DND-41 (cell line): ENCODE results near the gene PCNT.

Experiments
- ATAC-seq: fragments of 200-7000 bp; cut with Tn5 transposase; 3 replicates; pipeline ENCODE4 v1.9.1; 2021; ENCODE audit warnings: low read depth; ENCODE audit not compliant: insufficient read depth
- DNase-seq: peaks from one replicate; pipeline ENCODE4 v3.0.0-alpha.2; 2020
- H2AFZ ChIP-seq: 2 replicates; pipeline ENCODE4 v1.6.0; 2012; ENCODE audit warnings: low read depth, low read length
- H3K27ac ChIP-seq: 2 replicates; pipeline ENCODE4 v1.5.1; 2012; ENCODE audit warnings: low read length, inconsistent platforms
- H3K27me3 ChIP-seq: fragments of 200-600 bp; sonication (generic); 2 replicates; pipeline ENCODE4 v1.6.0; 2012; ENCODE audit warnings: low read length, mild to moderate bottlenecking, inconsistent platforms; ENCODE audit not compliant: insufficient read depth, poor library complexity
- H3K36me3 ChIP-seq: 2 replicates; pipeline ENCODE4 v1.5.1; 2012; ENCODE audit warnings: low read length, inconsistent platforms; ENCODE audit not compliant: insufficient read depth
- H3K4me1 ChIP-seq: 2 replicates; pipeline ENCODE4 v1.5.1; 2012; ENCODE audit warnings: mild to moderate bottlenecking, low read length; ENCODE audit not compliant: insufficient read depth
- H3K4me2 ChIP-seq: 2 replicates; pipeline ENCODE4 v1.6.0; 2012; ENCODE audit warnings: mild to moderate bottlenecking, moderate library complexity, low read length, inconsistent platforms; ENCODE audit not compliant: insufficient read depth
- H3K4me3 ChIP-seq, 2 experiments: fragments of 200-600 bp in 1 of 2; shearing (Covaris generic) in 1 of 2; 2 replicates each; pipeline ENCODE4 v1.5.1; 2012 to 2016; ENCODE audit warnings: inconsistent platforms in 2 of 2, low read length in 2 of 2, mild to moderate bottlenecking in 2 of 2, low read depth in 1 of 2, moderate library complexity in 1 of 2
- H3K79me2 ChIP-seq: 2 replicates; pipeline ENCODE4 v1.6.0; 2012; ENCODE audit warnings: low read length, inconsistent platforms; ENCODE audit not compliant: insufficient read depth
- H3K9ac ChIP-seq: 2 replicates; pipeline ENCODE4 v1.6.0; 2012; ENCODE audit warnings: low read depth, mild to moderate bottlenecking, inconsistent platforms, low read length, moderate library complexity
- H3K9me3 ChIP-seq: 2 replicates; pipeline ENCODE4 v1.5.1; 2012; ENCODE audit warnings: low read length, moderate library complexity, mild to moderate bottlenecking, inconsistent platforms; ENCODE audit not compliant: insufficient read depth, severe bottlenecking
- H4K20me1 ChIP-seq: 2 replicates; pipeline ENCODE4 v1.6.0; 2012; ENCODE audit warnings: low read length; ENCODE audit not compliant: insufficient read depth
- CTCF ChIP-seq: IDR thresholded peaks from 2 replicates; pipeline ENCODE4 v1.5.1; 2012; ENCODE audit warnings: borderline replicate concordance, low read length, moderate library complexity, mild to moderate bottlenecking; ENCODE audit not compliant: poor library complexity, severe bottlenecking; ENCODE audit errors: extremely low read depth
- EZH2 ChIP-seq: IDR thresholded peaks from 3 replicates; pipeline ENCODE4 v1.6.1; 2012; ENCODE audit warnings: borderline replicate concordance, low read depth, mild to moderate bottlenecking, moderate library complexity, low read length, inconsistent platforms; ENCODE audit not compliant: severe bottlenecking

Gene PCNT

GRCh38 chr21:46385846-46386733 is 62.1 kb downstream of the PCNT start:
- peaks cover 54% of the 10 kb centered on the region for H3K79me2 ChIP-seq
- H2AFZ ChIP-seq: no peak overlapping the region
- no peak for ATAC-seq
- no peaks in the 10 kb centered on the region for H3K27me3 ChIP-seq
- H3K4me2 ChIP-seq: no peak overlapping the region
- peaks cover 32% of the 10 kb centered on the region for H4K20me1 ChIP-seq
- no peak for DNase-seq
- no peak overlapping the region for H3K27ac ChIP-seq
- H3K36me3 ChIP-seq: peaks cover 93% of the 10 kb centered on the region
- no peak overlapping the region for H3K9ac ChIP-seq
- no peak overlapping the region for H3K4me3 ChIP-seq
- peaks cover 11% of the 10 kb centered on the region for H3K9me3 ChIP-seq
- TF ChIP-seq EZH2 (no peak), CTCF (no peak)
- H3K4me1 ChIP-seq: no peaks in the 10 kb centered on the region

- no peak for DNase-seq
- TF ChIP-seq EZH2 (no peak), CTCF (no peak)
- peaks cover 32% of the 10 kb centered on the region for H4K20me1 ChIP-seq
- ATAC-seq: no peak
- peaks cover 48% of the 10 kb centered on the region for H3K79me2 ChIP-seq
- no peaks in the 10 kb centered on the region for H3K4me1 ChIP-seq
- H3K4me2 ChIP-seq: no peak overlapping the region
- H3K9ac ChIP-seq: no peak overlapping the region
- peaks cover 5% of the 10 kb centered on the region for H3K9me3 ChIP-seq
- H3K36me3 ChIP-seq: peaks cover 93% of the 10 kb centered on the region
- no peak overlapping the region for H3K27ac ChIP-seq
- H2AFZ ChIP-seq: no peak overlapping the region
- H3K4me3 ChIP-seq: no peak overlapping the region
- no peaks in the 10 kb centered on the region for H3K27me3 ChIP-seq
These were observed 62.8 kb downstream of the PCNT start for GRCh38 chr21:46386734-46387088.

GRCh38 chr21:46388206-46388880 is 64.4 kb downstream of the PCNT start:
- Histone ChIP-seq H3K4me1 (no peaks in the 10 kb centered on the region), H3K36me3 (peaks cover 91% of the 10 kb centered on the region), H3K27me3 (no peaks in the 10 kb centered on the region), H3K4me2 (no peak overlapping the region), H3K4me3 (no peak overlapping the region), H3K27ac (no peak overlapping the region), H4K20me1 (peaks cover 32% of the 10 kb centered on the region), H3K9me3 (no peaks in the 10 kb centered on the region), H2AFZ (no peak overlapping the region), H3K9ac (no peak overlapping the region), H3K79me2 (peaks cover 32% of the 10 kb centered on the region)
- no peak for TF ChIP-seq CTCF
- no peak for TF ChIP-seq EZH2
- ATAC-seq (no peak), DNase-seq (no peak)
